Measurements from ENCODE around the gene DDX50.
A peak's percentile ranks its signal among the peaks of the same experiment; 100 is the strongest.
"Not testable (repeated sequence)": the region's sequence is repeated elsewhere in the genome, so short reads cannot be mapped to it uniquely, and the experiment has no call there.

Gene DDX50

GRCh38 chr10:68901105-68901927 is at the start of gene DDX50:
Gene DDX50 (plus strand): TSS chr10:68901315. CDS start chr10:68901385, 70 bp downstream.
- TF ChIP-seq ZFX (IDR thresholded peaks at IDR 0.05; ENCODE audit: borderline replicate concordance) (no peak), CTCF (IDR thresholded peaks at IDR 0.05) (0 out of 2 replicates have a peak, but pooled peaks have one; percentile 15)
- H3K27ac ChIP-seq: peak within 1 kb of the TSS; percentile 89

- TF ChIP-seq ZFX (IDR thresholded peaks at IDR 0.05; ENCODE audit: borderline replicate concordance): no peak
- no peak for TF ChIP-seq CTCF (IDR thresholded peaks at IDR 0.05)
- H3K27ac ChIP-seq: no peak overlapping the region
Measured at GRCh38 chr10:68856352-68856751, 44.8 kb upstream of the DDX50 start.

DNA sequence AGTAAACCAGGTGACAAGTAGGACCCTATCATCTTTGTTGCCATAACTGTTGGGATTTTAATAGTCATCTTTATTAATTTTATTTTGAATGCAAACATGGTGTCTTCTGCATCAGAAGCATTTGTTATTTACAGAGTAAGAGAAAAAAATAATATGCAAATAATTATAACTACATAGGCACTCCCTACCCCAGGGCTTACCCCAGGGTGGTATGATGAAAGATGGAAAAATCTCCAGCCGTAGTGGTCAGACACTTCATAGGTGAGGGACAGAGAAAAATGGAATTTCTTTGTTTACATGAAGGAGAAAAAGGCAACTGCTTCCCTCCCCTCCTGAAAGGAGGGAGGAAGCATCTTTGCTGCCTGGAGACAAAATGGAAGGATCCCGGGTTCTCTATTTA is 44.1 kb upstream of the DDX50 start:
- TF ChIP-seq CTCF (IDR thresholded peaks at IDR 0.05) (no peak), ZFX (IDR thresholded peaks at IDR 0.05; ENCODE audit: borderline replicate concordance) (no peak)
- H3K27ac ChIP-seq: no peak overlapping the region

GRCh38 chr10:68861253-68861652 is 39.9 kb upstream of the DDX50 start:
- TF ChIP-seq CTCF (IDR thresholded peaks at IDR 0.05): no peak
- TF ChIP-seq ZFX (IDR thresholded peaks at IDR 0.05; ENCODE audit: borderline replicate concordance): no peak
- H3K27ac ChIP-seq: no peak overlapping the region

GRCh38 chr10:68864611-68865010 is 36.5 kb upstream of the DDX50 start:
- H3K27ac ChIP-seq: no peak overlapping the region

GRCh38 chr10:68868173-68868572 is 32.9 kb upstream of the DDX50 start:
- not testable (repeated sequence) for H3K27ac ChIP-seq

More at GRCh38 chr10:68864611-68865010, 36.5 kb upstream of the DDX50 start:
- TF ChIP-seq ZFX (IDR thresholded peaks at IDR 0.05; ENCODE audit: borderline replicate concordance): no peak
- no peak for TF ChIP-seq CTCF (IDR thresholded peaks at IDR 0.05)

DNA sequence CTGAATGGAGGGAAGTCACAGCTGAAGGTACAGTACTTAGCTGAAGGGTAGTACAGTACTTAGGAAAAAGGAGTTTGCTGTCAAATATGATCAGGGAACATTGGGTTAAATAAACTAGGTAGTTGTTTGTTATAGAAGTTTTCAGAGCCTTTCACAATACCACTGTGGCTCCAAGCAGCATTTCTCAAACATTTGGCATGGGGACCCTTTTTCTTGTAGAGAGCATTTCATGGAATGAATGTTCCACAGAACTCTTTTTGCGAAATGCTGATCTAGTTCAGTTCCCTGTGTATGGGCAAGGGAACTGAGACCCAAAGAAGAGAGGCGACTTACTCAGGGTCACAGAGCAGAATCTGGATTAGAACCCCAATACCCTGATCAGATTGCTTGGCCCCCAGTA is 31.5 kb upstream of the DDX50 start:
- no peak for TF ChIP-seq CTCF (IDR thresholded peaks at IDR 0.05)
- no peak for TF ChIP-seq ZFX (IDR thresholded peaks at IDR 0.05; ENCODE audit: borderline replicate concordance)
- H3K27ac ChIP-seq: no peak overlapping the region

All from 22Rv1 (cell line).